NCI-H748 (cell line): ENCODE results near the gene NPAS3.

Experiments used
- DNase-seq: peaks from one replicate; lab custom pipeline; 2025; ENCODE audit not compliant: unreplicated experiment; lab: John Stamatoyannopoulos, UW

NPAS3 gene

GRCh38 chr14:33465846-33466700, 527.4 kb downstream of the NPAS3 start:
- no peak for DNase-seq

DNA sequence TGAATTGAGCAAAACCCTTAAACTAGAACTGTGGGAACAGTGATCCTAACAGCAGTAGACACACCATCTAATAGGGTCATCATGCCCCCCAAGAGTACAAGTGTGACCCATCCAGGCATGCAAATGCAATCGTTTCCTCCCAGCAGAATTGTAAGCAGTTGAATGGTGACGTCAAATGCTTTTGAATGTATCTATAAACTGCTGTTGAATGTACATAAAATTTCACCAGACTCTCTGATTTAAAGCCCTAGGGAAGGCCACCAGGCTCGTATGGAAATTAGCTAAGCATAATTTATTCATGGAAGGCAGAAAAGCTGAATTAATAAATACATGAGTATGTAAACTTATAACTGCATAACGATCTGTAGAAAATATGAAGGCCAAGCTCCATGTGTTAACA, 529.3 kb downstream of the NPAS3 start:
- no peak for DNase-seq

DNA sequence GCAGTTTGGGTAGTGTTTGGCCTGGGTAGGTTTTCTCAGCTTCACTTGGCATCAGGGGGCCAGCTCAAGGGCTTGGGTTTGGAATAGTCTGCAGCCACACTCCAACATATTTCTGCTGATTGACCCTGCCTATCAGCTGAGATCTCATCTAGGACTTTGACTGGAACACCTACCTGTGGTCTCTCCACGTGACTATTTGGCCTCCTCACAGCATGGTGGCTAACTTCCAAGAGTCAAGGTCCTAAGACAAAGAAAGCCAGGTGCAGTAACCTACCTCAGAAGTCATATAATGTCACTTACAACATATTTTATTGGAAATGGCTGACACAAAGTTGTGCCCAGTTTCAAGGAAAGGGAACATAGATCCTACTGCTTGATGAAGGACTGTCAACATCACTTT, 531.2 kb downstream of the NPAS3 start:
- no peak for DNase-seq

DNA sequence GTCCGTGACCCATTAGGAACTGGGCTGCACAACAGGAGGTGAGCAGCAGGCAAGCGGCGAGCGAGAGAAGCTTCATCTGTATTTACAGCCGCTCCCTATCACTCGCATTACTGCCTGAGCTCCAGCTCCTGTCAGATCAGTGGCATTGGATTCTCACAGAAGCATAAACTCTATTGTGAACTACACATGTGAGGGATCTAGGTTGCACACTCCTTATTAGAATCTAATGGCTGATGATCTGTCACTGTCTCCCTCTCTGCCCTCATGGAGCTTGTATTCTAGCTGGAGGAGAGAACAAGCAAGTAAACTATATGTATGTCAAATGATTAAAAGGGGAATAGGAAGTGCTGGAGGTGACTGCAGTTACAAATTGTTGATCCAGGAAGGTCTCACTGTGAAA, 533.1 kb downstream of the NPAS3 start:
- DNase-seq, result no peak

DNA sequence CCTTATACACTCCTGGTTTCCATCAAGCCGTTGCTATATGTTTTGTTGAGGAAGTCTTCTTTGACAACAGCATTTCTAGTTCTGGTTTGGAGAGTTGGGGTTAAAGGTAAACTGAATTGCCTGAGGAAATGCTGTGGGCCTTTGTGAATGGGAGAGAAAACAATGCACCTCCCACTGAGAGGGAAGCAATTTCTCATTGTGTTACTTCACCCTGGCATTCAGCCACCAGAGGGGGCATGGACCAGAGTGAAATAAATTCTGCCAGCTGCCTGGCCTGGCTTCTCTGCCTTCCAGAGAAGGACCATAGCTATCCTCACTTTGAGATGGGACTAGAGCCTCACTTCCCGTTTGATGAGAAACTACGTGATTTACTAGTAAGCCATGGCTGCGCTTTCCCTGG, 536.9 kb downstream of the NPAS3 start:
- peak; percentile 88 for DNase-seq

DNA sequence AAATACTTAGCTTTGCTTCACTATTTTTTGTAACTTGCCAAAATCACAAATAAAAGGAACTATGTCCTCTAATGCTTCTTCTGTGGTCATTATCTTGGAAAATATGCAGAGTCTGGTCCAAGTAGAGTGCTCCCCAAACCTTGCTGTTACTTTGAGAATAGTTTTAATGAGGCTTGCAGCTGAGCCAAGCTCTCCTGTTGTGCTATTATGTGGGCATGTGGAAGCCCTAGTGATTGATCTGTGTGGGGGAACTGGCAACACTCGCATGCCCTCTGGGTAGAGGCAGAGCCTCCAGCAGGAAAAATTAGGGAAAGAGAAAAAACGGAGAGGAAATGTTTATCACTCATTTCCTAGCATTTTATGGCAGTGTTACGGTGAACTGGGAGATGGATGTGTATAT, 539.1 kb downstream of the NPAS3 start:
- no peak for DNase-seq

GRCh38 chr14:33480071-33480886, 541.6 kb downstream of the NPAS3 start:
- no peak for DNase-seq

- DNase-seq, result no peak
Observed at GRCh38 chr14:33480887-33481184, 542.2 kb downstream of the NPAS3 start.

DNA sequence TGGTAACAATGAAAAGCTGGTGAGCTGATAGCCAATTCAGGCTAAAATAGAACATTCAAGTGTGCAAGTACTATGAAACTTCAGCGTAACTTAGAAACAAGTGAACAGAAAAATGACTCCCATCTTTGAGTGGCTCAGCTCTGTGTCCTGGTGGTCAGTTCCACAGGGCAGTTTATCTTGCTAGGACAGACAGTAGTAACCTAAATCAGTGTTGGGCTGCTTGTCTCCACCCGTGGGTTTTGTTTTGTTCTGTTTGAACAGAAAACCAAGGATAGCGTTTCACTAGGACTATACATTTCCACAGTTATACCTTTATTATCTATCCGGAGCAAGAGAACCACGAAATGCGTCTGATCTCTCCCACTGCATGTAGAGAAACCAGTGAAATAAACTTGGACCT, 544.4 kb downstream of the NPAS3 start:
- no peak for DNase-seq

GRCh38 chr14:33483541-33483940, 544.9 kb downstream of the NPAS3 start:
- no peak for DNase-seq

- no peak for DNase-seq
Observed at GRCh38 chr14:33484264-33484663, 545.6 kb downstream of the NPAS3 start.

DNA sequence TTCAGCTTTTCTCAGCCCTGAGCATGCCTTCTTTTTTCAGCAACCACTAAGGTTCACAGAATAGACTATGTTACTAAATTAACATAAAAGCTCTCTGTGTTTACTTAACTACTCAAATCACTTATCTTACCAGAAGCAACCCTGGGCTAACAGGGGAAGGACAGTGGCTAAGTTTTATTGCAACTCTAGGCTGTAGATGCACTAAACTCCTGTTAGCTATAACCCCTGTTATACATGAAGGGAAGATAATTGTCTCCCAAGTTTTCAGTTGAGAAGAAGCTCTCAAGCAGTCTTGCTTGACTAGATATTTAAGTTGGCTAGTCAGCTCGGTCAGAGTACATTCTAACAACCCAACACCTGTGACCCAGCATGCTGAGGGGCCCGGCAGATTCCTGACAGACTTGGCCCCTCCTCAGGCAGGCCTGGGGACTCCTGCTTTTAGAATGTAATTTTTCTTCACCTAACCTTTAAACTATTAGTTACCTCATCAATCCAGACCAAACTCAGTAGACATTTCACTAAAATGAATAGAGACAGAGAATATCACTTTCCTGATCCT, 547.7 kb downstream of the NPAS3 start:
- DNase-seq, result no peak

DNA sequence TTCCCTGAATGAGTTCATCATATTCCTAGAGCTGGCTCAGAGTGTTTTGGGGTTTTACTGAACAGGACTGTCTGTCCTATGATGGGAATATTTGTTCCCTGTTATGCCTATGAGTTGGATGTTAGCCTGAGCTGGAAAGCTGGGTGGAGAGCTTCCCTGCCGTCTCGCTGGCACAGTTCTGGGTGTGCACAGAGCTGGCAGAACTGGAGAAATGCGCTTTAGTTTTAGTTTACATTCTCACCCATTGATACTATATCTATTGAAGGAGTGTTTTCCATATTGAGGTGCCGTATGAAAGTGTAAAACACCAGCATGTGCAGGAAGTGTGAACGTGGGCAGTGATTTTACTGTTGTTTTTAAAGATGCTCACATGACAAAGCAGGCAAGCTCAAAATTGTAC, 549.9 kb downstream of the NPAS3 start:
- no peak for DNase-seq

DNA sequence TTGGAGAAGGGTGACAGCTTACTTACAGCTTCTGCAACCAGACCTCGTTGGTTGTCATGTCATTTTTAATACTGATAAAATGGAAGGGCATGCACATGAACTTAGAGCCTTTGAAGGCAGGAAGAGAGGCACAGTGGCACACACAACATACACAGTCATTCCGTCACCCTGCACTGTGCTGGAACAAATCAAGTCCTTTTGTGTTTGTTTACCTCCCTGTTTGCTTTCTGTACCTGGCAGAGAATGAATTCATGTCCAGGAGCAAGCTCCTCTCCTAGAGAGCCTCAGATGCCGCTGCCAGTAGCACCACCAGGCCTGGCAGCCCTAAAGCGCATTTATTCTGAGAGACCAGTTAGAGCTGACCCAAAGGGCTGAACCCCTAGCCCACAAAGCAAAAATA, 551.9 kb downstream of the NPAS3 start:
- DNase-seq, result peak; percentile 13

- DNase-seq, result no peak
Observed at GRCh38 chr14:33491112-33491511, 552.4 kb downstream of the NPAS3 start.

DNA sequence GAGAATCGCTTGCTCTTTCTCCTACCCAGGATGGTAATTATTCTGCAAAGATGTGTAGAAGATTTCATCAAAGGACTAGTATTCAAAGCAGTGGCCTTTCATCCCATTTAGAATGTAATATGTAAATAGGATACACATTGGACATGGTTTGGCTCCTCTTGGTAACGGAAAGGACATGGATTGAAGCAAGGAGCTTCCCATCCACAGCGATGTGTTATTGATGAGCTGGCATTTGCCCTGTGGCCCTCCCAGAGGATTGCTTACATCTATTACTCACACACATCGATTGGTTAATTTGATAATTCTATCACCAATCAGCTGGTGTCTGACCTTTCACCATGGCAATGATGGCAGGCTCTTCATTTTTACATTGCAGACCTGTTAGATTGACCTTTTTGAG, 553.8 kb downstream of the NPAS3 start:
- no peak for DNase-seq

DNA sequence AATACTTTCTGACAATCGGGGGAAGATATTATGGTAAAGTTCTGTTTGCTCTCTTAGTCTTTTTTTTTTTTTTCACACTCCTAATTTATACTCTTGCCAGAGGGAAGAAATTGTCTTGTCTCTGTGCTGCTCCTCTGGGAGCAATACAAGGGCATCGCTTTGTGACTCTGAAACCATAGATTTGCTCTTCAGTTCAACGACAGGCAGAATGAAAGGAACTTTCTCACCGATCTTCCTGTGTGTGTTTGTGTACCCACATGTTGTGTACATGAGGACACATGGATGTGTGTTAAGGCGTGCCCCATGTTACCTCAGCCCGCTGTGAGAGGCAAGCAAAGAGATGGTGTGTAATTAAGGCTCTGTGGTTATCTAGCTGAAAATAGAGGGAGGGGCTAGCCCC, 554.6 kb downstream of the NPAS3 start:
- peak; percentile 37 for DNase-seq

DNA sequence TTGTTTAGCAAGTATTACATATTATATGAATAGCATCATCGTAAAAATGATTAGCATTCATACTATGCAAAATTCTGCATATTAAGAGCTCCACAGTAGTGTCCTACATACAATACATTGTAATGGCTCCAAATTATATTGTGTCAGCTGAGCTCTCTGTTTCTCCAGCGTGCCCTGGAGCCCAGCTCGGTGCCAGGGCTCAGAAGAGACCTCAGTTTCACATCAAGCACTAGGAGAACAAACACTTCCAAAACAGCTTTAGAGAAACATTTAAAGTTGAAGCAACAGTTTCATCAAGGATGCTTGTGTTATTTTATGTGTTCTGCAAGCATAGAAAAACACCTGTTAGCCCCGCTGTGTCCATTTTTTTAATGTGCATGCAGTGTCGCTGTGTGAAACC, 555.3 kb downstream of the NPAS3 start:
- no peak for DNase-seq

GRCh38 chr14:33499687-33500086, 561.0 kb downstream of the NPAS3 start:
- DNase-seq, result no peak

DNA sequence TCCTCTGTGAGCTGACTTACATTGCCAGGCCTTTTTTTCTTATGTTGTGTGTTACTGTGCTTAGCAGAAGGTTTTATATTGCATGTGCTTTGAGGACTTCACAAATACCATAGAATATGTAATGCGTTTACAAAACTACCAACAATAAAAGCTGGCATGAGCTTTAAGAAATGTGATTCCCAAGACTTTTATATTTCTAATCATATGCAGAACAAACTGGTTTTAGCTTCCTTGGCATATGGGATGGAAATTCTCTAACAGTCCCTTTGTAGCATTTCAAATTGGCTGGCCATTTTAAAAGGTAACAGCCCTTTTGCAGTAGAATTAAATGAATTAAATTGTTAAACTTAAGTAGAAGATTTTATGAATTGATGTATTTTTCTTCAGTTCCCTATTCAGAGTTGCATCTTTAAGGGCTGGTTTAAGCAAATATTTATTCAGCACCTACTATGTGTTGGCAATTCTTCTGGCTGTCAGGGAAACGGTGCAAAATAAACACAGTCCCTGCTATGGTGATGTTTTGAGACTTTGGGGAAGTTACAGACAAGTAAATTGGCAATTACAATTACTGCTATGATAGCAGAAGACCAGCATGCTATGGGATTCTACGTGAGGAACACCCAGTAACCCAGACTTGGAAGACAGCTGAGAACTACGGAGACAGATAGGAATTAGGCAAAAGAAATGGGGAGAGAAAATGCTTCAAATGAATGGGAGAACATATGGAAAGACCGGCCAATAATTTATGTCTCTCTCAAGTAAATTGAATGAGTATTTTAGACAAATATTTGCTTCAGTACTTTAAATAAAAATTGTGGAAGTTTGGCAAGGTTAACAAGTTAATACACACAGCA, 565.8 kb downstream of the NPAS3 start:
- DNase-seq, result no peak

DNA sequence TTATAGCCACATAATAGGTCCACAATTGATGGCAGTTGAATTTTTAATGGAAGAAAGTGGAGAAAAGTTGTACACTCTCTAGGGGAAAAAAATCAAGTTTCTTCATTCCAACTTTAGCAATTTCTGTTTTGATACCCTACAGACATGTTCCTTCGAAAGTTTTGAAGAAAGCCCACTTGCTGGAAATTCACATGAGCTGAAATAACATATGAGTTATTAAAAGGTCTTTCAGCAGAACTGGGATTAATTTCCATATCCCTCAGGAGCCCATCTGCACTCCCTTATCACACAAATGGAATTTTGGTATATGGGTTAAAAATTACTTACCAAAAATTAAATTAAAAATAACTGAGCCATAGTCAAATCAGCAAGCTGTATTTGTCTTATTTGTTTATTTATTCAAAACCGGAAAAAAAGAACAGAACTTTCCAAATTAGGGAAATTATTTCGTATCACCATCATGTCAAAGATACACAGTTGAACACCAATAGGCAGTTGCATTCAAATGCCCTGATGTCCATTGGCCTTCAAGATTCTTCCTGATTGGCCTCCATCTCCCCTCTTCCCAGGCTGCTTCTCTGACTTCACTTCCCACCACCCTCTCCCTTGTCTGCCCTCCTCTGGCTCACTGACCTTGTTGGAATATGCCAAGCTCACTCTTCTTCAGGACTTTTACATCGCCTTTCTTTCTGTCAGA, 566.7 kb downstream of the NPAS3 start:
- DNase-seq, result no peak
